NCI-H146 treated with DMSO at 0.1 percent for 48 hours (cell line): ENCODE data around the gene BMPER.

Experiments
- DNase-seq: peaks from one replicate; lab custom pipeline; 2025; ENCODE audit not compliant: unreplicated experiment; lab: John Stamatoyannopoulos, UW

The BMPER gene

DNA sequence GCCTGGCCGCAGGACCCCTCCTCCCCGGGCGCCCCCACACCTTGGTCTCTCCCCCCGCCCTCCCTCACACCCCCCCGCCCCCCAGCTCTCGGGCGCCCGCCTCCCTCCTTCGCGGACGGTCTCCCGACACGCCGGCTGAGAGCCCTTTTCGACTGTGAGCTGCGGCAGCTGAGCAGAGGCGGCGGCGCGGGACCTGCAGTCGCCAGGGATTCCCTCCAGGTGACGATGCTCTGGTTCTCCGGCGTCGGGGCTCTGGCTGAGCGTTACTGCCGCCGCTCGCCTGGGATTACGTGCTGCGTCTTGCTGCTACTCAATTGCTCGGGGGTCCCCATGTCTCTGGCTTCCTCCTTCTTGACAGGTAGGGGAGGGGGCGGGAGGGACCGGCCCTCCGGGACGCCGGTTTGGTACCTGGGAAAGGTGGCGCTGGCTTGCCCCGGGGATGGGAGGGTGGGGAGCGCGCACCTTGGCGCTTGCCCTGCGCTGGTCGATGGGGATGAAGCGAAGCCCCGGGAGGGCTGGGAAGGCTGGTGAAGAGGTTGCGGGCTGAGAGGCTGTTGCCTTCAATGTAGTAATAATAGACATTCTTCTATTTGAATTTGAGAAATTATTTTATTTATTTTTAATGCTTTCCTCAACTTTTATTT, at the start of gene BMPER:
Gene BMPER (plus strand): TSS at position 151 of the 644 bp plus-strand sequence. CDS start 75 bp downstream, at position 226.
- peak; percentile 32 for DNase-seq

DNA sequence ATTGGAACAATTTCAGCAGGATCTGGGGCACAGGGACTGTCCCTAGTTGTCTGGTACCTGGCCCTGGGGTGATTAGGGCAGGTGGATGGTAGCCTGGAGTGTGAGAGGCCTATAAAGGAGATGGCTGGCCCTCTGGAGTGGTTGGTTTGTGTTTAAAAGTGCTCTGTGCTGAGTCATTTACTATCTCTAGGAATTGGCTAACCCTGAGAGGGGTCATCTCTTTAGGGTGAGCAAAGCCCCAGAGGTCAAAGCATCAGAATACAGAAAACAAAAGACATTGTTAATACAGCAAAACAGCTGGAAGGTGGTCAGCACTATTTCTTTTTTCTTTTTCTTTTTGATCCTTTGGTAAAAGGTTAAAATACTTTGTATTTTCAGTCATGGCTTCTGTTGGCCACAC, 43.4 kb upstream of the BMPER start:
- no peak for DNase-seq

DNA sequence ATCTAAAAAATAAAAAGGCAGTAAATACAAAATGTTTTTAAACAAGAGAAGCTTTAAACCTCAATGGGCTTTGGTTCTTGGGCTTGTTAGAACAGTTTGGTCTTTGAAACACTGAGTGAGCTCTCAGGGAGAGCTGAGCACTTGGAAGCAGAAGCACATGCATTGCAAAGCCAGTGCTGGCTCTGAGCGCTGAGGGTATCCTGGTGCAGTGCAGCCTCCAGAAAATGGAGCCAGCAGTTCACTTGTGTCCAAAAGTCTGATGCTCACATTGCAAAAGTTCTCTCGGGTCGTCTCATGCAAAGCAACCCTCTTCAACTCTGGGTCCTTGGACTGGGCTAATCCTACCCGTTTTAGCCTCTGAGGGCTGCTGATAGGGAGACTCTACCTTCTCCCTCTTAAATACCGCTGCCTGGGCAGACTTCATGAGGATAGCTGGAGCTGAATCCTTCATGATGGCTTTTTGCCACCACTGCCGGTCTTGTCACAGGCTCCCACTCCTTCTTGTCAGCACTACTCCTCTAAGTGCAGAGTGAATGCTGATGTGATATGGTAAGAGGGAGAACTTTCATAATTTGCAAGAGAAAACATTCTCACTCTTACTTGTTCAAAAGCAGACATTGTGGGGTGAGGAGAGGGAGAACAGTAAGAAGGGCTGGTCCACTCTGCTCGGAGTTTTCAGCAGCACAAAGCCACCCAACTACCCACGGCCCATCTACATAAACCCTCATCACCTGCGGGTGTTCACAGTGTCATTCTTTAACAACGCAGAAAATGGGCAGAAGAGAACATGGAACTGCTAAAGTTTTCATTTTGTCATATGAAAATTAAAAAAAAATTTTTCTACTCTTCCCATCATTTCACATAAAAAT, 42.2 kb upstream of the BMPER start:
- no peak for DNase-seq

DNA sequence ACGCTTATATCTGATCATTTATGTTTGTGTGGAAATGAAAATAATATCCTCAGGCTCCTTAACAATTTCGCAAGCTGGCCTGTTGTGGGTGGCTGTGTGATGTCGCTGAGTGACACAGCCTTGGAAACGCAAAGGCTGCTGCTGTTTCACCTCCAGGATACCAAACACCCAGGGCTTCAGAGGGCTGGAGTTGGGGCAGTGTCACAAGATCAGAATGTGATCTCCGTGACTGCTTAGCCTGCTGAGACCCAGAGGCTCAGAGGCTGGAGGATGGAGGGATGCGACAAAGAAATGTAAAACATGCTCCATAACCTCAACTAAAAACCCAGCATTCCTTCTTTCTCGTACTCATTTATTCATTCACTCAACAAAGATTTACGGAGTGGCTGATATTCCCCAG, 37.2 kb upstream of the BMPER start:
- DNase-seq = no peak

DNA sequence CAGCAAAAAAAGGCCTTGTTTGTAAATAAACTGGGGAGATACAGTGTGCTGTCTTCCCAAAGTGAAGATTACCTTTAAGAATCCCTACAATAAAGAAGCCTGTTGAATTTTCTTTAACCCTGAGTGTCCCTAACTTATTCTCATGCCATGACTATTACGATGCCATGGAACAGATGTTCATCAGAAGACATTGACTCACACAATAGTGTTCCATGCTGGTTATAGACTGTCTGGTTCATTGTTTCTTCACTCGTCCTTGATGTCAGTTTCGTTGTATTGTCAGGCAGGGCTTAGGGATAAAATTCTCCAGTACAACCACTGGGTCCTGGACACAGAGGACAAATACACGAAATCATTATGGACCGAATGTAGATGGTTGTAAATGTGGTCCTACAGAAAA, 36.2 kb upstream of the BMPER start:
- DNase-seq = no peak

DNA sequence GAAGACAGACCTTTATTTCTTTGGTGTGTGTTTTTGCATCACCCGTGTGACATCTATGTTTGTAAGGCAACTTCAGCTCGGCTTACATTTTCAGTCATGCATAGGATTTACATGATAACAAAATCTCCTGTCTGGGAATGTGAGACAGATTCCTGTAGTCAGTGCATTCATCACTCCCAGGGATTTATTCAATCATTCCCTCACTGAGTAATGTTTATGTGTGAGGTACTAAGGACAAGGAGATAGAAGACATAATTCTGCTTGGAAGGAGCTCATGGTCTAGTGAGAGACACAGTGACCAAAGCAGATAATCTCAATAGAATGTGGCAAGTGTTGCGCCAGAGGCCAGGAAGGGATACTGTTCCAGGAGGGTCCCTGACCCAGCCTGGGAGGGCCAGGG, 35.2 kb upstream of the BMPER start:
- DNase-seq = no peak

DNA sequence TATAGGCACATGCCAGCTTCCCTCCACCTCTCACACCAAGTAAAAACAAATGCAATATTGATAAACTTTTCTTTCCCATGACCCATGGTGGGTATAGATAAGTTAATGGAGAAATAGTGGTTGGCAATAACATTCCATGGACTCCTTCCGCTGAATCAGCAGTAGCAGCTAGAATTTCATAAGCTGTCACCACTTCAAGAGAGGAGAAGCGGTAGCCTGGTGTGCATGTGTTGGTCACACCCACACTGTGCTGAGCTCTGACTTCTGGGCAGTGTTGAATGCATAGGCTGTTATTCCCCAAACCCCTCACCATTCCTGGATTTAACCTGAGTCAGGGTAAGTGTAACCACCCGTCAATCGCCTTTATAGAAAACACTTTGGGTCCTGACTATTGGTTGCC, 32.5 kb upstream of the BMPER start:
- no peak for DNase-seq

DNA sequence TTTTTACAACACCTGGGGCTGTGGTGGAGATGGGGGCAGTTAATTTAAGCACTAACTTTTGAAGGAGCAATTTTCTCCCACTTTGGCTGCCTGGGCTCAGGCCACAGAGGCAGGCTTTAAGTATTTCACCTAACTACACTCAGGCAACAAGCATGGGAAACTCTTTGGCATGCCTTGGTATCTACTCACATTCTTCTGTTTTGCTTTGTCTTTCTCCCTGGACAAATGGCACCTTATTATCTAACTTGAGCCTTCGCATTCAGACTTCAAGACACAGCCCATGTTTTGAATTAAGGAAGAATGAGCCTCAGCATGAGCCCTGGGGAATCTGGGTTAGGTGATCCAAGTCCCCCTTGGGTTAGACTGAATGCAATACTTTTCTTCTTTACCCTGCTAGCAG, 31.8 kb upstream of the BMPER start:
- DNase-seq = no peak

DNA sequence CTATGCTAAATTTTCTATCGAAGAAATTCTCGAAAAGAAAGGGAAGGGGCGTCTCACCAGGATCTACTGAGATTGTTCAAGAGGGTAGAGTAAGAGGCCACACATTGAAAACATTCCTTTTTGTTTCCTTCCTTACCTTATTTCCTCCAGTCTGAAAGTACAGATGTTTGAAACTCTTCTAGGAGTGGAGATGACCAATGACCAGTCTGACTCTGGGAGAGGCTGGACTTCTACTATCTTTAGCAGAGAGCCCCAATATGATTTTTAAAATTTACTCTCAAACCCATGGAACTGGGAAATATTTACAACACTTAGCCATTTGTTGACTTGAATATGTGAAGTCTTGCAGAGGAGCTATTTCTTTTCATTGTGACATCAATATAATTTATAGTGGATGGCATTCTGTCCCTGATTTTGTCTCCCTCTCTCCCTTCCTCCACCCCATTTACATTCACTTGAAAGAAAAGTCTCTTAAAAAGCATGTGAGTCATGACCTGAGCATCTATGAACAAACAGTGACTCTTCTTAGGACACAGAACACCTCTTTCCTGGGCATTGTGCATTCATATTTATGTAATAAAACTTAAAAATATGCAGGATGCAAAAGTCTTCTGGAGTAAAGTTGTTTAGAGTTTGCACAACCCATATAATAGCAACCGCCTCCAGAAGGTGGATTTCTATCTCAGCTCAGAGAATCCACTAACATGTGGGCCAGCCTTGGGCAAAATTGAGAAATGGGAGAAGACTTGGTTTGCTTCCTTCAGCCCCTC, 31.2 kb upstream of the BMPER start:
- DNase-seq = no peak

DNA sequence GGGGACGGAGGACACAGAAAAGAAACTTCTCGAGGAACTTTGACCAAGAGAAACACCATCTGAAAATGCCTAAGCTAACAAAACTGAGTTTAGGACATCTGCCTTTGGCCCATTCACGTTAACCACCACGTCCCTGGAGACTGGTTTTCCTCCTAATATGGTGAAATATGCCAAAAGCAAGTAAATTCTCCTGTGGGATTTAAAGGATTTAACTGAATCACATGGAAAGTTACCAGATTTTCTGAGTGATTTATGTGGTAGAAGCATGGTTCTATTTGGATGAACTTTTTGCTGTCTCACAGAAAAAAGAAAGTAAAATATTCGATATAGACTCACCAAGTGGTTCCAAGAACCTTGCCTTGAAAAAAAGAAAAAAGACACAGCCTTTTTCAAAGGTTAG, 30.4 kb upstream of the BMPER start:
- no peak for DNase-seq

DNA sequence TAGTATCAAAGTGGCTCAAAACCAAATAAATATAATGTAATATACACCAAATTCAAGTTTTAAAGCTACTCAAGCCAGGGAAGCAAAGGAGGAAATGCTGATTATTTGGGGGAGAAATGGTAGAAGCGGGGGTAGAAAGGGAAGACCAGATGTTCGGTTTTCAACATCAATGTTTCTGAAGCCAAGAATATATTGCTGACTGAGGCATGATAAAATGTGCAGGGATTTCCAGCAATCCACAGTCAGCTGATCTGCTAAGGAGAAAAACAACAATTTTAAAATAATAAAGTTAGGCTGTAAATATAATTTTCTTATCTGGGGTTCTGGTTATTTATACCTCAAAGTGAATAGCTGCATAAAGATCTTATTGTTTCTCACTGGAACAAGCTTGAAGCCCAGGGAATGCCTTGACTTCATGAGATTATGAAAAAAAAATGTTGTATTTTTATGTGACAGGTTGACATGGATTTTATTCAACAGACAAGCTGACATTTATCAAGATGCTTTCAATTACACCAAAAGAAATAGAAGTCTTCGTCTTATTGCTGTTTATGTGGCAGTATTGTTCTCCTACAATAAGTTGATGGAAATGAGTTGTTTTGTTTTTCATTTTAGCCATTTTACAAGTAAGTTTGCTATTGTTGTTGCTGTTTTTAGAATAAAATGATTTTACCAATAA, 28.6 kb upstream of the BMPER start:
- no peak for DNase-seq

DNA sequence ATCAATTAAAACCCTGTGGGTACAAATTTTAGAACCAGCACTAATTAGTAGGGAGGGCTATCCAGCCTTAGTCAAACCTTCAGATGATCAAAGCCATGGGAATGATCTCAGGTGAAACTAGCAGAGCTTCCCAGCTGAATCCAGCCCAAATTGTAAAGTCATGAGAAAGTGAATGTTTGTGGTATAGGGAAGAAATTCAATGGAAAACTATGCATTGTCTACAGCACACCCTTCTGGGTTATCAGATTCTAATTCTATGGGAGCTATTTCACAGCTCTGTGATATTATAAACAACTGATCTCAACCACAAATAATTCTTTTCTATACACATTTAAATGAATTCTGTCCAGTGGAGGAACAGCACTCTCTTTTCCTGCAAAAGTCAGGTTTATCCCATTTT, 24.6 kb upstream of the BMPER start:
- no peak for DNase-seq

DNA sequence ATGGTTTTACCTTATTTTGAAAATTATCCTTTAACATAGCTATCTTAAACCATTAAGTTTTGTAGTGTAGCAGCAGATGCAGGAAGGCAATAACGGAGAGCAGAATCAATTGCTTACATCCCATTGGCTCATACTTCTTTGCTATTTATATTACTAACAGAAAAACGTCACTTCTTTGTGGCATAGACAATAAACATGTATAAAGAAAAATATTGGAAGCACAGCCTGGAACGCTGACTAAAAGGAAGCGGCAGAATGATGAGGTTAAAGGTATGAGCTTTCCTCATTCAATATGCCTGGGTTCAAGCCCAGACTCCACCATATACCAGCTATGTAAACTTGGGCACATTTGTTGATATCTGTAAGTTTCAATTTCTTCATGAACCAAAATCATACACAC, 24.0 kb upstream of the BMPER start:
- DNase-seq = no peak

DNA sequence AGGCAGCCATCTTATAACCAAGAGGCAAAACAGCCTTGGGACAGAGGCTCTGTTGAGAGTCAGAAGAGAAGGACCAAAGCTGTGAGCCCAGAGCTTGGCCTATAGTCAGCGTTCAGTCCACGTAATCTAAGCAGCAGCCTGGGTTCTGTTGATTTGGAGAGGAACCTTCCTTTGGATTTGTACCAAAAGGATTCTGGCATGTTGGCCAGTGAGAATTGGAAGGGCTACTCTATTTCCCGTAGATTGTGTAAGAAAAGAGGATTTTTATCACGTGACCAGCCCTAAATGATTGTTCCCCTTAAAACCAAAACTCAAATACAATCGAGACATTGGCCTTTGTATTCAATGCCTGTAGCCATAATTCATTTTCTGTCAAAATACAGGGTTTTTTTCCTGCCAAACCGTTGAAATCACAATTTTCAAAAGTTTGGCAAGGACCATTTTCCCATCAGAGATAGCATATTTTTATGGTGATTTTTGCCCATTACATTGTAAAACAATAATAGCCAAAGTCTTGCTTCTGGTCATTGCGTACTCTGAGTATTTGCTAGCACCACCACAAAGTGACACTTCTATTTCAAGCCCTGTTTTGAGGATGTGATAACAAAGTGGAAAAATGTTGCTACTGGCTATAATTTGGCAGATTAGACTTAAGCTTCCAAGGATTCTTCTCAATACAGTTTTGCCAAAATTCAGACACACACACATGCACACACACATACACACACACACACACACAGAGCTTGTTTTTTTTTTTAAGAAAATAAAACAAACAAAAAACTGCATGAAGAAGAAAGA, 23.1 kb upstream of the BMPER start:
- no peak for DNase-seq

DNA sequence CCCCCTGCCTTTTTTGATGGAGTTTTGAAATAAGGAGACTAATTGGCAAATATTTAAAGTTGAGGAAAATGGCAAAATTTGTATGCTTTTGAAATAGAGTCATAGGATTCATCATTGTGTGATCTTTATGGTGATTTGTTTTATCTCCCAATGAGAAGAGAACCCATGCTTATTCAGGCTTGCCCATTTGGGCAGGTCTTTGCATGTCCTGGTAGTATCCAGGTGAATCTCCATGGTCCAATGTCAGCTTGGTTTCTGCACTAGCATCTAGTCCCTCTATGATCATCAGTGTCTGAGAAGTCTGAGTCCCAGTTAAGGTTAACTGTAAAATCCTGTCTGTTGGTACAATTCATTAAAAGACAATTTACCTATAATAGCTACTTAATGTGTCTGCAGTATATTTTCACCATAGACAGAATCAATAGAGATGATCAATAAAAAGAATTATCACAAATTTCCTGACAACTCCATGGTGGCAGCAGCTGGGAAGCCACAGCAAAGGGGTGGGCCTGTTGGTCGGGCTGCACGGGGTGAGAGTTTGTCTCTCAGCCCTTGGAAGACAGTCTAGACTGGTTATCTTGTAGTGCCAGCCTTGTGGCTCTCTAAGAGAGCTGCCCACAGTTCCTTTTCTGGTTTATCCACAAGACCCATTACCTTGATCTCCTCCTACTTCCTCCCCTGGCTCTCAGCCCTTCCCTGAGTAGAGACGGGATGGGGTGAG, 22.2 kb upstream of the BMPER start:
- DNase-seq = no peak

DNA sequence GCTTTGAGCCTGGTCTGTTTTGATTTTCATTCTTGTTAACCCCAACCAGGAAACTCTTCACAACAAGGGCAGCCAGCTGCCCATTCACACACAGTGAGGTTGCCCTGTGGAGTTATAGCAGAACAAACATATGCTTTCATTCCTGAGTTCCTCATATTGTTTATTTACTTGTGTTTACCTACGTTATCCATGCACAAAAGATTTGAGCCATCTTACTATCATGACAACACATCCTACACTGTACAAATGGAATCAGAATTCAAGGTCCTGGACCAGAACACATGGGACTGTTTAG, 21.7 kb upstream of the BMPER start:
- no peak for DNase-seq

DNA sequence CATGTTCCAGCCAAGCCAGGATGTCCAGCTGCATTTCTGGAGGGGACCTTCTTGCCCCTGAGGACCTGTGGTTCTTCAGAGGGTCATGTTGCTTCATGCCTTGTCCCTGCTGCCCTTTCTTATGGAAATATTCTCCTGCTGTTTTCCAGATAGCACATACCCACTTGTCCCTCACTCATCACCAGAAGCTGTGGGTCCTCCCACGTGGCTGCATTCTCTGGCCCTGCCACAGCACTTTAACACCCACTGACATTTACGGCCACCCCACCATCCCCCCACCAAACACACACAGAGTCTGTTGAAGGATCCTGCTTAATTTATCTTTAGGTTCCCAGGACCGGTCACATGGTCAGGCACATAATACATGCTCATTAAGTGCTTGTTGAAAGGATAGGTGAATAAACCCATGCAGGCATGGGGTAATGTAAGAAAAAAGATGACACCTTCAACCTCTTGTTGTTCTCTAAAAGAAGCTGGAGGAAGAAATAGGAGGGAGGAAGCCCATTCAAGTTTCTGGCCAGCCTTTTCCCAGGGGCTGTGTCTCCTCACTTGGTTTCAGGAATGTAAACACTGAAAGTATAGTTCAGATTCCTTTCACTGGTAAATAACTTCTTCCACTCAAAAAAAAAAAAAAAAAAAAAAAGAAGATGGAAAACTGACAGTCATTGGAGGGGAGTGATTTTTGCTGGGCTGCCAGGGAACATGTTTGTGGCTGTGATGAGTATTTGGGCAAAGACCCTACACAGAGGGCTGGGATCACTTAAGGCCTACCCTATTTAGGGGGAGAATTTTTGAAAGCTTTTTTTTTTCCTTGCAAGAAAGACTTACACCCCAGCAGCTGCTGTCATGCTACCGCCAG, 19.8 kb upstream of the BMPER start:
- no peak for DNase-seq

DNA sequence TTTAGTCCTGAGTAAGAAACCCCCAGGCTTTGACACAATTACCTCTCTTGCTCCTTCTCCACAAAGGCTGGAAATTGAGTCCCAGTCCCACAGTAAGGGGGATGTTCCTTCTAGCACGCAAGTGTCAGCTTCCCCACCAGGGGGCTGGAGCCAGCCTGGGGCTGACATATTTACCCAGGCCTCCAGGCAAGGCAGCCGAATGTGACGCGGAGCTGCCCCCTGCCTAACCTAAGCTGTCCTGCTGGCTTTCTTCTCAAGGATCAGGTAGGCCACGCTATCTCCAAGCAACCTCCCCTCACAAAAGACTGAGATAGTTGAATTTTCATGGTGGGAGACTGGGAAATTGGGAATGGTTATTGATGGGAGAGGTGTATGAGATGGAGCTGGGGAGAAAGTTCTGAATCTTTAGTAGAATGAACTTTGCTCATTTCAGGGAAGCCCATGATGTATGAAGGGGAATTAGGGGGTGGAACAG, 19.2 kb upstream of the BMPER start:
- no peak for DNase-seq
